ENCODE data around the gene ZAR1L.

The ZAR1L gene

GRCh38 chr13:32262619-32263018, 52.5 kb downstream of the ZAR1L start:
- DNase-seq, result peak in 3 of 42 donors; percentile 6 to 18 (median 14)
- intact Hi-C loops (cut with DNase I), result no loop called here

DNA sequence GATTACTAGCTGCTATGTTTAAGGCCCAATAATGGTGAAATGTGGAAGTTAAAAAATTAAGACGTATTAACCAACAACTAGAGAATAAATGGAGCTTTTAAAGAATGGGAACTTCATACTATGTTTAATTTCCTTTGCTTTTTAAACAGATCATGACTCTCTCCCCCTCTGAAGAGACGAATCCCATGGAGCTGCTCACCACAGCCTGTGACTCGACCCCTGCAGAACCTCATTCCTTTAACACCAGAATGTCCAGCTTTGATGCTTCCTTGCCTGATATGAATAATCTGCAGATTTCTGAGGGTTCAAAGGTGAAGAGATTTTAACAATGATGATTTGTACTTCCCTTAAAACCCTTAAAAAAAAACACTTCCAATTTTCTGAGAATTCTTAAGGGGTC, 53.0 kb downstream of the ZAR1L start:
- intact Hi-C loops (cut with DNase I), result no loop called here

DNA sequence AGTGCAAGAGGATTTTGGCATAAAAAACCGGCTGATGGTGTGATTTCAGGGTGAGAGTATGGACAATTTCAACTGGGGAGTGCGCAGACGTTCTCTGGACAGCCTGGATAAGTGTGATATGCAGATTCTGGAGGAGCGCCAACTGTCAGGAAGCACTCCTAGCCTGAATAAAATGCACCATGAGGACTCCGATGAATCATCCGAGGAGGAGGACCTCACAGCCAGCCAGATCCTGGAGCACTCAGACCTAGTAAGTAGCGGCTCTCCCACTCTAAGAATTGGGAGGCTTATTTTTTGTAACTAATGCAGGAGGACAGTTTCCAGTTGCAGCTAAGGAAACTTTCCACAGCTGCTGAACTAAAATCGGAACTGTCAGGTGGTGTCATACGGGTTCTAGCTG, 53.6 kb downstream of the ZAR1L start:
- intact Hi-C loops (cut with DNase I), result no loop called here
- peak in 41 of 42 donors; percentile 12 to 88 (median 55) for DNase-seq

More for the DNA sequence above, 53.0 kb downstream of the ZAR1L start:
- no peak for DNase-seq

- intact Hi-C loops (cut with DNase I), result no loop called here
- no peak for DNase-seq
These were observed 56.0 kb downstream of the ZAR1L start for GRCh38 chr13:32259116-32259515.

- intact Hi-C loops (cut with DNase I), result no loop called here
- no peak for DNase-seq
These were observed 57.5 kb downstream of the ZAR1L start for GRCh38 chr13:32257649-32258048.

GRCh38 chr13:32256243-32256642, 58.9 kb downstream of the ZAR1L start:
- intact Hi-C loops (cut with DNase I), result no loop called here
- DNase-seq, result no peak

- intact Hi-C loops (cut with DNase I), result no loop called here
- no peak for DNase-seq
These were observed 59.4 kb downstream of the ZAR1L start for GRCh38 chr13:32255724-32256109.

DNA sequence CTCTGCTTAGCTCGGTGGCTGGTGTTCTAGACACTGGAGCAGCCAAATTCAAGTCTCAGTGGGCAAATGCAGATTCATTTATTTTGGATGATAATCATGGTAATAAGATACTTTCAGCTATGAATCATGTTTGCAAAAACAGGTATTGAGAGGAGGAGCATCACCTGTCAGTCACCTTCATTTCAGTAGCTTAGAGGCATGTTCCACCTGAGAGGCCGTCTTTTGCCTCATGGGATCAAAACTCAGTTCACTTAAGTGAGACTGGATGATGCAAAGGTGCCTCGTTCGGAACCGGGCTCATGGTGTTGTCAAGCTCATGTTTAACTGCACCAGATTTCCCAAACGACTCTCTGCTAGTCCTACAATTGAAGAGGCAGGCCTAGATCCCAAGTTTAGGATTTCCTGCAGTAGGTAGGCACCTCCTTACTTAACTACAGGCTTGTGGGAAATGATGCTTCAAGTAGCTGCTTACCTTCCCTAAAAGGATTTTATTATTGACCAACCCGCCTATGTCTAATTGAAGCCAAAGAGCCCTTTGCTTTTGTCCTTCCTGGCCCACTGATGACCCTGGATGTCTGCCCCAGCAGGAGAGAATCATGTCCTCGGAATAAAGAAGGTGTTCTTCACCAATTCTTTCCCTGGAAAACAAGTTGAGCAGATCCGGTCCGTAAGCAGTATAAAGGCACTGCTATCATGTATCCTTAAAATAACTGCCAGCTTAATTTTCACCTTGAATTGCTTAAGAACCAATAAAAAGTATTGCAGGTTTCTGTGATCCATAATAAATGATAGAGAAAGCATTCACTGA, 60.0 kb downstream of the ZAR1L start:
- intact Hi-C loops (cut with DNase I), result no loop called here
- DNase-seq, result no peak

DNA sequence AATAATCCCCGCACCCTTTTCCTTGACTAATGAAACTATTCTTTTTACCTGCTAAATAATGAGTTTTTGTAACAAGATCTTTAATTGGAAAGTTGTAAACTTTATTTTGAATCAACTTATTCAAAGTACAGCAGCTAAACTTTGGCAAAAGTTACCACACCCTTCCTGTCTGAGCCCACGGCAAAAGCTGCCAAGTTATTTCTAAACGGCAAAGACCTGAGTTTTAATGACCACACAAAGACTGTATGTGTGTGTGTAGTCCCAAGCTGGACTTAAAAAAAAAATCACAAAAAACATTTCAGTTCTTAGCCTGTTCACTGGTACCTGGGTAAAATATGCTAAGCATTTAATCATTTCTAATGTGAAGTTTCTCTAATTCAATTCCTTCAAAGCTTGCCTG, 60.7 kb downstream of the ZAR1L start:
- intact Hi-C loops (cut with DNase I), result no loop called here
- DNase-seq, result no peak

DNA sequence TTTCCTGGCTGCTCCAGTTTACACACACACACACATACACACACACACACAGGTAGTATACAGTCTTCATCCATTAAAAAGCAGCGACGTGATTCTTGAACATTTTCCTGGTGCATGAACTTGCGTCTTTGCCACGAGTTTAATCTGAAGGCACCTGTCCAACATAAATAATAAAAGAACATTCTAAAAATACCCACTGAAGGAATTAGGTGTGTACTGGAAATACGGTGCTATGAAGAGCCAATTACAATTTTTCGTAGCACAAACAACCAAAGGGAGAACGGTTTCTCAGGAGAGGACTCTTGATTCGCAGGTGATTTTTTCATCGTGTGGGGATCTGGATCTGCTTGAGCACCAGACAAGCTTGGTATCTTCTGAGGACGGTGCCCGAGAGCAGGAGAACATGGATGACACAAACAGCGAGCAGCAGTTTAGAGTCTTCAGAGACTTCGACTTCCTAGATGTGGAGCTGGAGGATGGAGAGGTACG, 61.2 kb downstream of the ZAR1L start:
- intact Hi-C loops (cut with DNase I), result no loop called here
- no peak for DNase-seq

All from head of caudate nucleus (tissue), 42 donors.